IMR-90 (cell line): Measurements from ENCODE around the gene LARP1B.

ENCODE experiments used
- FOS ChIP-seq: fragments of 150-350 bp; IDR thresholded peaks from 2 replicates; pipeline ENCODE4 v1.6.1; 2016; ENCODE audit warnings: low read depth, low read length
- MXI1 ChIP-seq: IDR thresholded peaks from 2 replicates; pipeline ENCODE4 v1.6.1; 2012; ENCODE audit warnings: low read depth, mild to moderate bottlenecking, low read length, moderate library complexity, borderline replicate concordance
- NFE2L2 ChIP-seq: fragments of 150-350 bp; IDR thresholded peaks from 2 replicates; pipeline ENCODE4 v1.6.1; 2016; ENCODE audit warnings: low read depth, mild to moderate bottlenecking, low read length
- POLR2A ChIP-seq: IDR thresholded peaks from 2 replicates; pipeline ENCODE4 v1.6.1; 2012; ENCODE audit warnings: mild to moderate bottlenecking, low read depth, low read length
- RAD21 ChIP-seq: IDR thresholded peaks from 2 replicates; pipeline ENCODE4 v1.6.1; 2012; ENCODE audit warnings: low read length, improper control_type of control experiment
- RCOR1 ChIP-seq: IDR thresholded peaks from 2 replicates; pipeline ENCODE4 v1.6.1; 2012; ENCODE audit warnings: mild to moderate bottlenecking, low read length, improper control_type of control experiment; ENCODE audit not compliant: insufficient replicate concordance
- RFX5 ChIP-seq: IDR thresholded peaks from 2 replicates; pipeline ENCODE4 v1.8.0; 2012; ENCODE audit warnings: low read depth, mild to moderate bottlenecking, low read length, moderate library complexity
- TF ChIP-seq, protein P1 (sequence below): conservative IDR thresholded peaks from 2 replicates; pipeline ENCODE4 v1.5.1; 2012; ENCODE audit warnings: mild to moderate bottlenecking, low read depth, low read length, improper control_type of control experiment

DNA sequence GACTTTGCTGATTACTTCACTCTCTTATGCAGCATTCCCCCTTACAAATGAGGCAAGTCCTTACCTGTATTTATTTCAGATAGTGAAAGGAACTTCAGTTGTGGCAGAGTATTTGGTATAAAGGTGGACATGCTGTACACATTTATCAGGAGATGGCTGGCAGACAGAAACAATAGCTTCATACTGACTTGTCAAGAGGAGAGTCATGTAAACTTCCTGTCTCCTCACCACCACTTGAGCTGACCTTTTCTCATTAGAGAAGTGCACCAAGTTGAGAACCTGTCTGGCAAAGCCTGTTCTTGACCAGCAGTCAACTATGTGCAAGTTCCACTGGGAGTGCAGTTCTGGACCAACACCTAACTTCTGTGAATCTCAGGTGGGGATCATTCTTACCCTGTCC lies 80.8 kb downstream of the LARP1B start:
- TF ChIP-seq, protein P1, sequence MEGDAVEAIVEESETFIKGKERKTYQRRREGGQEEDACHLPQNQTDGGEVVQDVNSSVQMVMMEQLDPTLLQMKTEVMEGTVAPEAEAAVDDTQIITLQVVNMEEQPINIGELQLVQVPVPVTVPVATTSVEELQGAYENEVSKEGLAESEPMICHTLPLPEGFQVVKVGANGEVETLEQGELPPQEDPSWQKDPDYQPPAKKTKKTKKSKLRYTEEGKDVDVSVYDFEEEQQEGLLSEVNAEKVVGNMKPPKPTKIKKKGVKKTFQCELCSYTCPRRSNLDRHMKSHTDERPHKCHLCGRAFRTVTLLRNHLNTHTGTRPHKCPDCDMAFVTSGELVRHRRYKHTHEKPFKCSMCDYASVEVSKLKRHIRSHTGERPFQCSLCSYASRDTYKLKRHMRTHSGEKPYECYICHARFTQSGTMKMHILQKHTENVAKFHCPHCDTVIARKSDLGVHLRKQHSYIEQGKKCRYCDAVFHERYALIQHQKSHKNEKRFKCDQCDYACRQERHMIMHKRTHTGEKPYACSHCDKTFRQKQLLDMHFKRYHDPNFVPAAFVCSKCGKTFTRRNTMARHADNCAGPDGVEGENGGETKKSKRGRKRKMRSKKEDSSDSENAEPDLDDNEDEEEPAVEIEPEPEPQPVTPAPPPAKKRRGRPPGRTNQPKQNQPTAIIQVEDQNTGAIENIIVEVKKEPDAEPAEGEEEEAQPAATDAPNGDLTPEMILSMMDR = no peak
- TF ChIP-seq FOS (no peak), NFE2L2 (no peak), POLR2A (no peak), RCOR1 (no peak), MXI1 (no peak), RFX5 (no peak), RAD21 (no peak)
